GM18861 (cell line): ENCODE results near the gene TIMP3.

ENCODE experiments used
- ATAC-seq: cut with Tn5 transposase; IDR thresholded peaks from one replicate; pipeline ENCODE4 v1.9.1; 2021; ENCODE audit not compliant: unreplicated experiment

Gene TIMP3

GRCh38 chr22:32805361-32805881 lies 3.9 kb downstream of the TIMP3 start:
- ATAC-seq = no peak

- no peak for ATAC-seq
Observed at GRCh38 chr22:32806296-32806695, 4.8 kb downstream of the TIMP3 start.

GRCh38 chr22:32808038-32808445 lies 6.5 kb downstream of the TIMP3 start:
- ATAC-seq = no peak

GRCh38 chr22:32809786-32810554 lies 8.5 kb downstream of the TIMP3 start:
- ATAC-seq = no peak

GRCh38 chr22:32810555-32811133 lies 9.1 kb downstream of the TIMP3 start:
- no peak for ATAC-seq

GRCh38 chr22:32811788-32812545 lies 10.5 kb downstream of the TIMP3 start:
- no peak for ATAC-seq

- ATAC-seq = no peak
Observed at GRCh38 chr22:32814285-32814860, 12.9 kb downstream of the TIMP3 start.

GRCh38 chr22:32815059-32815458 lies 13.6 kb downstream of the TIMP3 start:
- ATAC-seq = no peak

GRCh38 chr22:32815943-32816342 lies 14.4 kb downstream of the TIMP3 start:
- ATAC-seq = no peak

GRCh38 chr22:32817137-32817730 lies 15.7 kb downstream of the TIMP3 start:
- ATAC-seq = no peak

- no peak for ATAC-seq
Observed at GRCh38 chr22:32818446-32819115, 17.1 kb downstream of the TIMP3 start.

- no peak for ATAC-seq
Observed at GRCh38 chr22:32819120-32819519, 17.6 kb downstream of the TIMP3 start.

- no peak for ATAC-seq
Observed at GRCh38 chr22:32820131-32821119, 18.9 kb downstream of the TIMP3 start.

GRCh38 chr22:32822179-32822877 lies 20.8 kb downstream of the TIMP3 start:
- no peak for ATAC-seq

GRCh38 chr22:32823024-32823730 lies 21.7 kb downstream of the TIMP3 start:
- ATAC-seq = no peak

- no peak for ATAC-seq
Observed at GRCh38 chr22:32824531-32825312, 23.2 kb downstream of the TIMP3 start.

- ATAC-seq = no peak
Observed at GRCh38 chr22:32826537-32826936, 25.0 kb downstream of the TIMP3 start.
